ENCODE results near the gene USP47. TPM values are rescaled to one million over a fixed set of nuclear protein-coding genes. Genes with fewer than 3 reads are reported as not detected.

The USP47 gene
- total RNA-seq, 1 experiment from 2014 or later: 39.2 TPM

DNA sequence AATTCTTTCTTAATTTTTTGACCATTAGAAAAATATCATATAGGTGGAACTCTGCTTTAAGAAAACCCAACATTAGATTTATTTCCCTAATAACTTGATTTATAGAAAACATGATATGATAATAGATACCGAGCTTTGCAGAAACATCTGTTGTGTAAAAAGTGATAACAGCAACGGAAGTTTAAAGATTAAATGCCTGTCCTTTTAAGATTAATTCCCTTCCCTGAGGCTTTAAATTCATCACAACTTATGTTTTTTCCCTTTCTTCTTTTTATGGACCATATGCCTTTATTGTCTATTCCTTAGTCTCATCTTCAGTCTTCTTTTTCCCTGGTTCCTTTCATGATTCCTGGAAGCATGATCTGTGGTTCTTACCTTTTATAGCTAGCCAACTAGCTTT lies 1.9 kb downstream of the USP47 start:
- BruUV-seq (replicated peaks): no TSS peak
- CTCF ChIA-PET: no interaction called here
- peaks cover 40% of the 10 kb centered on the region for H3K4me1 ChIP-seq (ENCODE audit: control insufficient read depth, insufficient read depth, low read length)
- no peak for TF ChIP-seq POLR2AphosphoS5 (IDR thresholded peaks at IDR 0.05; ENCODE audit: low read depth, low read length)
- TF ChIP-seq, protein P1, sequence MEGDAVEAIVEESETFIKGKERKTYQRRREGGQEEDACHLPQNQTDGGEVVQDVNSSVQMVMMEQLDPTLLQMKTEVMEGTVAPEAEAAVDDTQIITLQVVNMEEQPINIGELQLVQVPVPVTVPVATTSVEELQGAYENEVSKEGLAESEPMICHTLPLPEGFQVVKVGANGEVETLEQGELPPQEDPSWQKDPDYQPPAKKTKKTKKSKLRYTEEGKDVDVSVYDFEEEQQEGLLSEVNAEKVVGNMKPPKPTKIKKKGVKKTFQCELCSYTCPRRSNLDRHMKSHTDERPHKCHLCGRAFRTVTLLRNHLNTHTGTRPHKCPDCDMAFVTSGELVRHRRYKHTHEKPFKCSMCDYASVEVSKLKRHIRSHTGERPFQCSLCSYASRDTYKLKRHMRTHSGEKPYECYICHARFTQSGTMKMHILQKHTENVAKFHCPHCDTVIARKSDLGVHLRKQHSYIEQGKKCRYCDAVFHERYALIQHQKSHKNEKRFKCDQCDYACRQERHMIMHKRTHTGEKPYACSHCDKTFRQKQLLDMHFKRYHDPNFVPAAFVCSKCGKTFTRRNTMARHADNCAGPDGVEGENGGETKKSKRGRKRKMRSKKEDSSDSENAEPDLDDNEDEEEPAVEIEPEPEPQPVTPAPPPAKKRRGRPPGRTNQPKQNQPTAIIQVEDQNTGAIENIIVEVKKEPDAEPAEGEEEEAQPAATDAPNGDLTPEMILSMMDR (IDR thresholded peaks at IDR 0.05): no peak
- TF ChIP-seq TCF7L2 (IDR thresholded peaks at IDR 0.05; ENCODE audit: low read depth, low read length): no peak
- no peak for TF ChIP-seq SIN3A (IDR thresholded peaks at IDR 0.05; ENCODE audit: borderline replicate concordance, insufficient read depth, low read depth, low read length)
- TF ChIP-seq, protein P2, sequence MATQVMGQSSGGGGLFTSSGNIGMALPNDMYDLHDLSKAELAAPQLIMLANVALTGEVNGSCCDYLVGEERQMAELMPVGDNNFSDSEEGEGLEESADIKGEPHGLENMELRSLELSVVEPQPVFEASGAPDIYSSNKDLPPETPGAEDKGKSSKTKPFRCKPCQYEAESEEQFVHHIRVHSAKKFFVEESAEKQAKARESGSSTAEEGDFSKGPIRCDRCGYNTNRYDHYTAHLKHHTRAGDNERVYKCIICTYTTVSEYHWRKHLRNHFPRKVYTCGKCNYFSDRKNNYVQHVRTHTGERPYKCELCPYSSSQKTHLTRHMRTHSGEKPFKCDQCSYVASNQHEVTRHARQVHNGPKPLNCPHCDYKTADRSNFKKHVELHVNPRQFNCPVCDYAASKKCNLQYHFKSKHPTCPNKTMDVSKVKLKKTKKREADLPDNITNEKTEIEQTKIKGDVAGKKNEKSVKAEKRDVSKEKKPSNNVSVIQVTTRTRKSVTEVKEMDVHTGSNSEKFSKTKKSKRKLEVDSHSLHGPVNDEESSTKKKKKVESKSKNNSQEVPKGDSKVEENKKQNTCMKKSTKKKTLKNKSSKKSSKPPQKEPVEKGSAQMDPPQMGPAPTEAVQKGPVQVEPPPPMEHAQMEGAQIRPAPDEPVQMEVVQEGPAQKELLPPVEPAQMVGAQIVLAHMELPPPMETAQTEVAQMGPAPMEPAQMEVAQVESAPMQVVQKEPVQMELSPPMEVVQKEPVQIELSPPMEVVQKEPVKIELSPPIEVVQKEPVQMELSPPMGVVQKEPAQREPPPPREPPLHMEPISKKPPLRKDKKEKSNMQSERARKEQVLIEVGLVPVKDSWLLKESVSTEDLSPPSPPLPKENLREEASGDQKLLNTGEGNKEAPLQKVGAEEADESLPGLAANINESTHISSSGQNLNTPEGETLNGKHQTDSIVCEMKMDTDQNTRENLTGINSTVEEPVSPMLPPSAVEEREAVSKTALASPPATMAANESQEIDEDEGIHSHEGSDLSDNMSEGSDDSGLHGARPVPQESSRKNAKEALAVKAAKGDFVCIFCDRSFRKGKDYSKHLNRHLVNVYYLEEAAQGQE (IDR thresholded peaks at IDR 0.05; ENCODE audit: insufficient read depth in 1 of 2, low read depth in 2 of 2, low read length in 1 of 2): no peak
- in situ Hi-C loops (cut with HindIII; ENCODE audit: low pct_unique_long_range_greater_than_20kb, low sequenced_read_pairs): no loop called here
- H3K9me3 ChIP-seq (ENCODE audit: control insufficient read depth, insufficient read depth, low read depth, low read length): no peaks in the 10 kb centered on the region
- ATAC-seq (no peak), DNase-seq (ENCODE audit: low read depth, low spot score) (no peak)
- H3K27ac ChIP-seq (ENCODE audit: low read length): peak overlapping the region; percentile 94
- H3K36me3 ChIP-seq (ENCODE audit: control insufficient read depth, insufficient read depth, low read length): no peaks in the 10 kb centered on the region; the same call in 1 of the 2 replicates
- peak overlapping the region; percentile 82 to 84; a peak in 3 of 4 replicates for H3K4me3 ChIP-seq (ENCODE audit: low read depth in 2 of 2, low read length in 2 of 2)
- H3K27me3 ChIP-seq (ENCODE audit: control insufficient read depth, insufficient read depth, low read length): no peaks in the 10 kb centered on the region
- POLR2A ChIA-PET: interaction anchor here (1.2 kb wide), 1 partner anchor 14 kb away, joined by 3 read pairs; no protein-coding TSS in a partner anchor
- intact Hi-C loops (cut with micrococcal nuclease; ENCODE audit: unreplicated experiment): loop anchor here (5.0 kb wide), 1 partner anchor 46 kb away; no protein-coding TSS in a partner anchor

DNA sequence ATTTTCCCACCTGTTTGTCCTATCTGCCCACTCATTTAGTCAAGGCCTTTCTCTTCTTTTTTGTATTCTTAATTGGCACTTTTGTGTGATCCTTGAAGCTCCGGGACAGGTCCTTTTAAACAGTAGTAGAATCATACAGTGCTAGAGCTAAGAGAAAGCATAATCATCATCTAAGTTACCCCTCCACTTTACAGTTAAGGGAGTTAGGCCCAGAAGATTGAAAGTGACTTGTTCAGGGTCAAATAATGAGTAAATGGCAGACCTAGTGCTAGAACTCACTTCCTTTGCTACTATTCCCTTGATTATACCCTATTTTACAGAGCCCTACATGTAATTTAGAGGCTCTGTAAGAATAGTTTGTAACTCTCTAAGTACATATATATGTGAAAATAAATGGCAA lies 2.5 kb downstream of the USP47 start:
- no peak for DNase-seq (ENCODE audit: low read depth, low spot score)
- ChIA-PET POLR2A (no interaction called here), CTCF (no interaction called here)
- Histone ChIP-seq H3K27ac (ENCODE audit: low read length) (peak overlapping the region; percentile 94), H3K9me3 (ENCODE audit: control insufficient read depth, insufficient read depth, low read depth, low read length) (no peaks in the 10 kb centered on the region), H3K27me3 (ENCODE audit: control insufficient read depth, insufficient read depth, low read length) (no peaks in the 10 kb centered on the region), H3K4me3 (ENCODE audit: low read depth in 2 of 2, low read length in 2 of 2) (peak overlapping the region; percentile 82 to 84; a peak in 3 of 4 replicates), H3K36me3 (ENCODE audit: control insufficient read depth, insufficient read depth, low read length) (no peaks in the 10 kb centered on the region; the same call in 1 of the 2 replicates), H3K4me1 (ENCODE audit: control insufficient read depth, insufficient read depth, low read length) (peaks cover 44% of the 10 kb centered on the region)
- intact Hi-C loops (cut with micrococcal nuclease; ENCODE audit: unreplicated experiment): loop anchor here (5.0 kb wide), 1 partner anchor 47 kb away; no protein-coding TSS in a partner anchor
- ATAC-seq: no peak
- TF ChIP-seq SIN3A (IDR thresholded peaks at IDR 0.05; ENCODE audit: borderline replicate concordance, insufficient read depth, low read depth, low read length) (no peak), TCF7L2 (IDR thresholded peaks at IDR 0.05; ENCODE audit: low read depth, low read length) (no peak), POLR2AphosphoS5 (IDR thresholded peaks at IDR 0.05; ENCODE audit: low read depth, low read length) (no peak)
- TF ChIP-seq, protein P2 (IDR thresholded peaks at IDR 0.05; ENCODE audit: insufficient read depth in 1 of 2, low read depth in 2 of 2, low read length in 1 of 2): no peak
- TF ChIP-seq, protein P1 (IDR thresholded peaks at IDR 0.05): no peak
- in situ Hi-C loops (cut with HindIII; ENCODE audit: low pct_unique_long_range_greater_than_20kb, low sequenced_read_pairs): no loop called here
- no TSS peak for BruUV-seq (replicated peaks)

Data from Panc1 (cell line).